HCT116 (cell line): Measurements from ENCODE around the gene CGNL1. TPM values are rescaled to one million over a fixed set of nuclear protein-coding genes. Genes with fewer than 3 reads are reported as not detected.

Experiments
- ATAC-seq: fragments of 200-7000 bp; cut with Tn5 transposase; 2 replicates; pipeline ENCODE4 v1.9.1; 2020; ENCODE audit warnings: mild to moderate bottlenecking, moderate library complexity
- BruUV-seq: library from RNA; stranded (reverse); fragments of 400-500 nt; replicated peaks from 2 replicates; lab custom pipeline; 2021; lab: Mats Ljungman, UMichigan
- CTCF ChIA-PET: fragments of 300-600 bp; sonication (Branson Sonifier 250); formaldehyde crosslinking; loops from one replicate; lab custom pipeline; 2021; ENCODE audit warnings: antibody characterized with exemption; lab: Charles Lee
- POLR2A ChIA-PET: fragments of 300-600, 350-600 bp; sonication (Branson Sonifier 250); formaldehyde crosslinking; loops from one replicate; lab custom pipeline; 2021; ENCODE audit warnings: antibody characterized with exemption; lab: Charles Lee
- RAD21 ChIA-PET, 2 experiments: fragments of 300-600 bp; sonication (Branson Sonifier 250); formaldehyde crosslinking; loops; one replicate each; lab custom pipeline; 2023; ENCODE audit warnings: low total read pairs in 2 of 2; ENCODE audit not compliant: uncharacterized antibody in 2 of 2, unreplicated experiment in 2 of 2, low non-redundant PET in 1 of 2; lab: Charles Lee
- DNase-seq: peaks from one replicate; pipeline ENCODE4 v3.0.0-alpha.2; 2010; ENCODE audit warnings: low read depth, low spot score
- H2AFZ ChIP-seq: fragments of 200-600 bp; shearing (Covaris generic), sonication (generic); 2 replicates; pipeline ENCODE4 v1.6.1; 2017; ENCODE audit warnings: low read depth, mixed run types, mixed read lengths, antibody characterized with exemption, low read length; ENCODE audit not compliant: poor library complexity, severe bottlenecking
- H3K27ac ChIP-seq: 2 replicates; pipeline ENCODE4 v1.5.1; 2012; ENCODE audit warnings: low read depth, low read length
- H3K27me3 ChIP-seq: fragments of 200-600 bp; sonication (generic); 2 replicates; pipeline ENCODE4 v1.6.1; 2016; ENCODE audit warnings: mixed run types, low read length, mixed read lengths; ENCODE audit not compliant: insufficient read depth
- H3K36me3 ChIP-seq, 2 experiments: fragments of 200-500 bp in 1 of 2; fragments of 200-600 bp in 1 of 2; sonication (Bioruptor generic) in 1 of 2; sonication (generic) in 1 of 2; 2 replicates each; pipeline versions ENCODE4 v1.5.1 to v1.6.1; 2014 to 2016; ENCODE audit warnings: low read length in 2 of 2, inconsistent platforms in 1 of 2, mixed read lengths in 1 of 2, mixed run types in 1 of 2; ENCODE audit not compliant: insufficient read depth in 2 of 2, control insufficient read depth in 1 of 2
- H3K4me1 ChIP-seq, 2 experiments: fragments of 200-600 bp in 1 of 2; sonication (generic) in 1 of 2; 2 replicates each; pipeline versions ENCODE4 v1.5.1 to v1.6.1; 2012 to 2017; ENCODE audit warnings: low read length in 2 of 2, inconsistent platforms in 1 of 2, mild to moderate bottlenecking in 1 of 2, mixed read lengths in 1 of 2, mixed run types in 1 of 2, moderate library complexity in 1 of 2; ENCODE audit not compliant: insufficient read depth in 2 of 2, control insufficient read depth in 1 of 2
- H3K4me2 ChIP-seq: fragments of 200-600 bp; sonication (generic); 2 replicates; pipeline ENCODE4 v1.6.1; 2017; ENCODE audit warnings: mixed run types, low read length, mixed read lengths
- H3K4me3 ChIP-seq, 2 experiments: fragments of 200-600 bp in 1 of 2; sonication (generic) in 1 of 2; replicated peaks in 1 of 2; 2 replicates each; pipeline ENCODE4 v1.5.1; 2011 to 2016; ENCODE audit warnings: low read length in 2 of 2, control low read depth in 1 of 2, low read depth in 1 of 2, mild to moderate bottlenecking in 1 of 2, mixed read lengths in 1 of 2, mixed run types in 1 of 2
- H3K79me2 ChIP-seq: fragments of 200-600 bp; sonication (generic); 2 replicates; pipeline ENCODE4 v1.6.1; 2017; ENCODE audit warnings: mild to moderate bottlenecking, mixed run types, low read length, moderate library complexity, mixed read lengths; ENCODE audit not compliant: insufficient read depth
- H3K9ac ChIP-seq: fragments of 200-600 bp; sonication (generic); 2 replicates; pipeline ENCODE4 v1.6.1; 2016; ENCODE audit warnings: low read length, mixed read lengths
- H3K9me2 ChIP-seq: fragments of 200-600 bp; sonication (generic), shearing (Covaris generic); 2 replicates; pipeline ENCODE4 v1.6.1; 2017; ENCODE audit warnings: mixed run types, mild to moderate bottlenecking, moderate library complexity; ENCODE audit not compliant: insufficient read depth
- H3K9me3 ChIP-seq, 2 experiments: fragments of 200-500 bp in 1 of 2; fragments of 200-600 bp in 1 of 2; sonication (Bioruptor generic) in 1 of 2; sonication (generic) in 1 of 2; 2 replicates each; pipeline ENCODE4 v1.6.1; 2014 to 2017; ENCODE audit warnings: low read length in 2 of 2, mixed read lengths in 2 of 2, inconsistent platforms in 1 of 2, low read depth in 1 of 2, mild to moderate bottlenecking in 1 of 2, mixed run types in 1 of 2, moderate library complexity in 1 of 2; ENCODE audit not compliant: control insufficient read depth in 1 of 2, insufficient read depth in 1 of 2
- H4K20me1 ChIP-seq: fragments of 200-600 bp; sonication (generic), shearing (Covaris generic); 2 replicates; pipeline ENCODE4 v1.6.1; 2017; ENCODE audit warnings: mixed run types, mild to moderate bottlenecking, moderate library complexity; ENCODE audit not compliant: insufficient read depth
- CBX3 ChIP-seq: IDR thresholded peaks from 2 replicates; pipeline ENCODE4 v1.6.1; 2012; ENCODE audit warnings: low read depth
- CEBPB ChIP-seq: IDR thresholded peaks from 2 replicates; pipeline ENCODE4 v1.6.1; 2012; ENCODE audit warnings: low read depth
- EGR1 ChIP-seq: IDR thresholded peaks from 2 replicates; pipeline ENCODE4 v1.6.1; 2012; ENCODE audit warnings: low read depth
- ELF1 ChIP-seq: IDR thresholded peaks from 2 replicates; pipeline ENCODE4 v1.6.1; 2012; ENCODE audit warnings: low read depth, borderline replicate concordance
- EZH2phosphoT487 ChIP-seq: fragments of 200-600 bp; IDR thresholded peaks from 2 replicates; pipeline ENCODE4 v1.6.1; 2018; ENCODE audit warnings: antibody characterized with exemption, borderline replicate concordance
- FOSL1 ChIP-seq: IDR thresholded peaks from 2 replicates; pipeline ENCODE4 v1.6.1; 2012; ENCODE audit warnings: low read depth
- JUND ChIP-seq: IDR thresholded peaks from 2 replicates; pipeline ENCODE4 v1.6.1; 2012
- POLR2AphosphoS5 ChIP-seq: IDR thresholded peaks from 2 replicates; pipeline ENCODE4 v1.6.1; 2011; ENCODE audit warnings: mild to moderate bottlenecking, low read depth, low read length, moderate library complexity
- RAD21 ChIP-seq: IDR thresholded peaks from 2 replicates; pipeline ENCODE4 v1.6.1; 2012; ENCODE audit warnings: low read depth, mild to moderate bottlenecking
- SIN3A ChIP-seq: IDR thresholded peaks from 2 replicates; pipeline ENCODE4 v1.6.1; 2012; ENCODE audit warnings: low read depth
- SP1 ChIP-seq: IDR thresholded peaks from 2 replicates; pipeline ENCODE4 v1.6.1; 2012; ENCODE audit warnings: low read depth
- TCF7L2 ChIP-seq: IDR thresholded peaks from 2 replicates; pipeline ENCODE4 v1.7.0; 2011; ENCODE audit warnings: borderline replicate concordance, inconsistent platforms; ENCODE audit not compliant: insufficient read depth, insufficient read length; ENCODE audit errors: extremely low read depth
- YY1 ChIP-seq: IDR thresholded peaks from 2 replicates; pipeline ENCODE4 v1.6.1; 2011; ENCODE audit warnings: low read length, low read depth, moderate library complexity, mild to moderate bottlenecking; ENCODE audit not compliant: insufficient replicate concordance; ENCODE audit errors: extremely low read depth
- ZFX ChIP-seq: fragments of 450-650 bp; IDR thresholded peaks from 2 replicates; pipeline ENCODE4 v1.6.1; 2017
- ZNF274 ChIP-seq: fragments of 200-500 bp; sonication (Bioruptor generic); IDR thresholded peaks from 2 replicates; pipeline ENCODE4 v1.6.1; 2014; ENCODE audit warnings: mild to moderate bottlenecking, low read depth, low read length, inconsistent platforms
- intact Hi-C: fragments of 100-400 bp; cut with micrococcal nuclease; formaldehyde crosslinking; loops from 2 replicates; pipeline ENCODE4 v1.10.0; 2022
- total RNA-seq: library from RNA; stranded (reverse); gene quantifications from one replicate; pipeline ENCODE4 v1.2.1, GENCODE V29; 2021; ENCODE audit not compliant: unreplicated experiment
- TF ChIP-seq, protein P1 (sequence below): IDR thresholded peaks from 2 replicates; pipeline ENCODE4 v1.6.1; 2012
- TF ChIP-seq, protein P2 (sequence below), 3 experiments: fragments of 200-600 bp in 1 of 3; sonication (generic) in 1 of 3; IDR thresholded peaks in 2 of 3; conservative IDR thresholded peaks in 1 of 3; 2 replicates each; pipeline ENCODE4 v1.5.1; 2012 to 2017; ENCODE audit warnings: low read depth in 2 of 3, low read length in 2 of 3, antibody characterized with exemption in 1 of 3, borderline replicate concordance in 1 of 3, control low read depth in 1 of 3, mild to moderate bottlenecking in 1 of 3, mixed read lengths in 1 of 3, mixed run types in 1 of 3, moderate library complexity in 1 of 3; ENCODE audit not compliant: insufficient read depth in 1 of 3

CGNL1 gene
- total RNA-seq, 1 experiment from 2014 or later = 2.2 TPM

DNA sequence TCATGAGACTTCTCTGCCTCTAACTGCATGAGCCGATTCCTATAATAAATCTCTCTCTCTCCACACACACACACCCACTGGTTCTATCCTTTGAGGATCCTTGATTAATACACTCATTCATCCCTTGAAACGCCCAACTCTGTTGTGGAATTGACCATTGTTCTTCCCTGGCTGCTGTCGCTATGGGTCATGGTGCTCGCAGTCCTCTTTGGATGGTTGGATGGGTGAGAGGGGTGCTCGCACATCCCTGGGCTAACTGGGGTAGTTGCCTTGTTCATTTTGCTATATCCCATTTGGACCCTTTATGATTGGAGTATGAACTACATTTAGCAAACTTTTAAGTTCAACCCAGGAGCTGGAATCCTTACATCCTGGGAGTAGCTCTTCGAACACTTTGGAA is 181.5 kb downstream of the CGNL1 start:
- H3K9ac ChIP-seq = no peak overlapping the region
- H3K9me2 ChIP-seq = no peaks in the 10 kb centered on the region
- H3K27me3 ChIP-seq = no peaks in the 10 kb centered on the region
- H4K20me1 ChIP-seq = no peaks in the 10 kb centered on the region
- no peaks in the 10 kb centered on the region; a peak in 1 of 4 replicates for H3K9me3 ChIP-seq
- peaks cover 5 to 17% of the 10 kb centered on the region in 2 experiments; a peak in 3 of 4 replicates for H3K4me1 ChIP-seq
- H3K27ac ChIP-seq = no peak overlapping the region
- H3K36me3 ChIP-seq = no peaks in the 10 kb centered on the region
- BruUV-seq = no TSS peak
- DNase-seq = no peak
- H3K4me3 ChIP-seq = no peak overlapping the region
- no peak overlapping the region for H3K4me2 ChIP-seq
- ChIA-PET POLR2A (no interaction called here), CTCF (interaction anchor here (1.2 kb wide), 1 partner anchor 16 kb away, joined by 3 read pairs; no protein-coding TSS in a partner anchor), RAD21 (no interaction called here)
- TF ChIP-seq CBX3 (no peak), FOSL1 (no peak), SP1 (no peak), JUND (no peak), ZFX (no peak), ELF1 (no peak), POLR2AphosphoS5 (no peak), TCF7L2 (no peak), CEBPB (no peak), SIN3A (no peak), RAD21 (no peak), EGR1 (no peak), YY1 (no peak), EZH2phosphoT487 (no peak), ZNF274 (no peak)
- TF ChIP-seq, protein P1, sequence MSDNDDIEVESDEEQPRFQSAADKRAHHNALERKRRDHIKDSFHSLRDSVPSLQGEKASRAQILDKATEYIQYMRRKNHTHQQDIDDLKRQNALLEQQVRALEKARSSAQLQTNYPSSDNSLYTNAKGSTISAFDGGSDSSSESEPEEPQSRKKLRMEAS = no peak
- TF ChIP-seq, protein P2, sequence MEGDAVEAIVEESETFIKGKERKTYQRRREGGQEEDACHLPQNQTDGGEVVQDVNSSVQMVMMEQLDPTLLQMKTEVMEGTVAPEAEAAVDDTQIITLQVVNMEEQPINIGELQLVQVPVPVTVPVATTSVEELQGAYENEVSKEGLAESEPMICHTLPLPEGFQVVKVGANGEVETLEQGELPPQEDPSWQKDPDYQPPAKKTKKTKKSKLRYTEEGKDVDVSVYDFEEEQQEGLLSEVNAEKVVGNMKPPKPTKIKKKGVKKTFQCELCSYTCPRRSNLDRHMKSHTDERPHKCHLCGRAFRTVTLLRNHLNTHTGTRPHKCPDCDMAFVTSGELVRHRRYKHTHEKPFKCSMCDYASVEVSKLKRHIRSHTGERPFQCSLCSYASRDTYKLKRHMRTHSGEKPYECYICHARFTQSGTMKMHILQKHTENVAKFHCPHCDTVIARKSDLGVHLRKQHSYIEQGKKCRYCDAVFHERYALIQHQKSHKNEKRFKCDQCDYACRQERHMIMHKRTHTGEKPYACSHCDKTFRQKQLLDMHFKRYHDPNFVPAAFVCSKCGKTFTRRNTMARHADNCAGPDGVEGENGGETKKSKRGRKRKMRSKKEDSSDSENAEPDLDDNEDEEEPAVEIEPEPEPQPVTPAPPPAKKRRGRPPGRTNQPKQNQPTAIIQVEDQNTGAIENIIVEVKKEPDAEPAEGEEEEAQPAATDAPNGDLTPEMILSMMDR (IDR thresholded peaks at IDR 0.05 in 2 of 3, conservative IDR thresholded peaks at IDR 0.05 in 1 of 3; ENCODE audit: borderline replicate concordance in 1 of 3, insufficient read depth in 1 of 3, low read depth in 2 of 3, low read length in 2 of 3) = no peak
- H2AFZ ChIP-seq = no peak overlapping the region
- intact Hi-C loops = no loop called here
- H3K79me2 ChIP-seq = no peaks in the 10 kb centered on the region
- no peak for ATAC-seq
